Fibroblast of lung (primary cell): Measurements from ENCODE around the gene GALNT7.

Experiments used
- CTCF ChIP-seq, 2 donors: IDR thresholded peaks in 1 of 2; conservative IDR thresholded peaks in 1 of 2; 1 replicate in 1 of 2; 2 replicates in 1 of 2; pipeline ENCODE4 v1.5.1; 2011 to 2012; ENCODE audit warnings: low read length in 2 of 2, control low read depth in 1 of 2, inconsistent platforms in 1 of 2, low read depth in 1 of 2, mild to moderate bottlenecking in 1 of 2
- EZH2 ChIP-seq: IDR thresholded peaks from 2 replicates; pipeline ENCODE4 v1.5.1; 2012; ENCODE audit warnings: low read length, control low read depth, mild to moderate bottlenecking; ENCODE audit errors: missing control alignments

- TF ChIP-seq CTCF (conservative IDR thresholded peaks at IDR 0.05 in 1 of 2, IDR thresholded peaks at IDR 0.05 in 1 of 2; ENCODE audit: low read depth in 1 of 2, low read length in 2 of 2), result peak; percentile 23 to 50
- no peak for TF ChIP-seq EZH2
Measured at GRCh38 chr4:173360587-173361221, 192.1 kb downstream of the GALNT7 start.
